Central memory CD4-positive, alpha-beta T cell (primary cell): ENCODE results near the gene ZNF691.
A peak's percentile ranks its signal among the peaks of the same experiment; 100 is the strongest.
"Not testable (repeated sequence)": the region's sequence is repeated elsewhere in the genome, so short reads cannot be mapped to it uniquely, and the experiment has no call there.

Source experiments
- DNase-seq: peaks from one replicate; pipeline ENCODE4 v3.0.0; 2022
- total RNA-seq, 3 experiments: gene quantifications; one replicate each; lab custom pipeline; 2026; lab: John Stamatoyannopoulos, UW

ZNF691 gene
- 5.4 to 10.4 (median 6.9) reads per million in 3 experiments for total RNA-seq

GRCh38 chr1:42846257-42847110 is at the start of gene ZNF691:
TSS of gene ZNF691 (plus strand) at chr1:42846613. CDS start at chr1:42849659, 3,046 bp downstream.
- DNase-seq: peak; percentile 90

- DNase-seq: no peak
Measured at GRCh38 chr1:42797414-42797813, 49.0 kb upstream of the ZNF691 start.

DNA sequence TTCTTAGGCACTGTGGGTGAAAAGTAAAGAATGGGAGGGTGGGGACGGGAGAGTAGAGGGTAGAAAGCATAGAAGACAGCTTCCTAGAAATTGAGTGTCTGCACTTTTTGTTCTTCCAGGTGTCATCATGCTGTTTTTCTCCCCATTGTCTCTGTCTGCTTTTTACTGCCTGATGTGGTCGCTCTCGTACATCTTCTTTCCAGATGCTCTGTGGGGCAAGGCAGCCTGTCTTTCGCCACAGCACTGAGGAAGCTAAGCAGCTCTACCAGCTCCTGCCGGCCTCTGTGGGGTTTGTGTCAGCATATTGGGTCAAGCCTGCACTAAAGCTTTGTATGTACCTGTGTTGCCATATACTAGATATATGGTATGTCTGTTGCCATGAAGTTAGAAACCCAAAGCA is 48.4 kb upstream of the ZNF691 start:
- DNase-seq: no peak

- DNase-seq: no peak
Measured at GRCh38 chr1:42801832-42802473, 44.5 kb upstream of the ZNF691 start.

- no peak for DNase-seq
Measured at GRCh38 chr1:42806171-42806570, 40.2 kb upstream of the ZNF691 start.

GRCh38 chr1:42806593-42806992 is 39.8 kb upstream of the ZNF691 start:
- DNase-seq: no peak

- no peak for DNase-seq
Measured at GRCh38 chr1:42807056-42807668, 39.3 kb upstream of the ZNF691 start.

DNA sequence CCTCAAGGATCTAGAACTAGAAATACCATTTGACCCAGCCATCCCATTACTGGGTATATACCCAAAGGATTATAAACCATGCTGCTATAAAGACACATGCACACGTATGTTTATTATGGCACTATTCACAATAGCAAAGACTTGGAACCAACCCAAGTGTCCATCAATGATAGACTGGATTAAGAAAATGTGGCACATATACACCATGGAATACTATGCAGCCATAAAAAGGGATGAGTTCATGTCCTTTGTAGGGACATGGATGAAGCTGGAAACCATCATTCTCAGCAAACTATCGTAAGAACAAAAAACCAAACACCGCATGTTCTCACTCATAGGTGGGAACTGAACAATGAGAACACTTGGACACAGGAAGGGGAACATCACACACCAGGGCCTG is 31.6 kb upstream of the ZNF691 start:
- DNase-seq: not testable (repeated sequence)

- peak; percentile 1 for DNase-seq
Measured at GRCh38 chr1:42815941-42816584, 30.4 kb upstream of the ZNF691 start.

DNA sequence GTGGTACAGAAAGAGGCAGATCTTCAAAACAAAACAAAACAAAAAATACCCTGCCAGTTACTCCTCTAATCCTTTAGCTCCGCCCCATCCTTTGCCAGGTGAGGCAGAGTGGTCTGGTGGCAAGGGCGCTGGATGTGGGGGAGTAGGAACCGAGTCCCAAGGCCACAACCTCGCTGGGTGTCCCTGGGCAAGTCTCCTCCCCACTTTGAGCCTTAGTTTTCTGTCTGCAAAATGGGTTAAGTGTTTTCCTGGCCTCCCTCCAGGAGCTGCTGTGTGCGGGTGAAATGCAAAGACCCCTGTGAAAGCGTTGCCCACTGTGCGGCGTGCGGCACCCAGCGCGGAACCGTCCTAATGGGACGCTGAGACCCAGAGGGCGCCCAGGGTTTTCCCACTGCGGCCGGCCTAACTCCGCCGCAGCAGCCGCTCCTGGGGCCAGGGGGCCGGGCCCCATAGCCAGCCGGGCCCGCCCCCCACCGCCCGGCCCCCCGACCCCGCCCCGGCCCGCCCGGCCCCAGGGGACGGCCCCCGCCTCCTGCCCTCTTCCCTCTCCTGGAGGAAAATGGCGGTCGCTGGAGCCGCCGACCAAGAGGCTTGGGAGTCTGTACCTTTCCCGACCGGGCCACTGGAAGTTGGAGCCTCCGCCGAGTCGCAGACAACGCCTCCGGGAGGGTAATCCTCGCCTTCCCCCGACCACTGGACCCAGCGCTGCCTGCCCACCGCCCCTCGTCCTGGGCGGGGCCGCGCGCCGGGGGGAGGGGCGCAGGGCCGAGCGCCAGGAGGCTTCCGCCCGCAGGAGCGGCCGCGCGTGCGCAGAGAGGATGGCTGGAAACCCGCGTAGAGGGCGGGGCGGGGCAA is 29.6 kb upstream of the ZNF691 start, which contains the start of the genes ERMAP and SVBP:
Gene ERMAP (plus strand): TSS at position 538 of the 855 bp plus-strand sequence. CDS start 13,327 bp downstream, outside the sequence.
Gene SVBP (minus strand): TSS at position 813 of the 855 bp plus-strand sequence. CDS start 853 bp downstream, outside the sequence.
- peak; percentile 91 for DNase-seq

DNA sequence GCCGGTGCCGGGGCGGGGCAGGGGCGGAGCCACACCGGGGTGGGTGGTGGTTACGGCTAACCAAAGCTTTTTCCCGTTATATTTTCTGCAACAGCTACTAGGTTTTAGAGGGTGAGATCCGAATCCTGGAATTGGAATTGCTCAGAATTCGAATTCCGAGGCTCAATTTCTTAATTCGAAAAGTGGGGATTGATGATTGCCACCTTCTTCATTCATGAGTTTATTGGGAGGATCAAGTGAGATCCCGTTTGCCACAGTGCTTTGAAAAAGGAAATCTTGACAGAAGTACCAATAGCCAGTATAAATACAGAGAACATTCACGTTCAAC is 29.0 kb upstream of the ZNF691 start:
- no peak for DNase-seq

DNA sequence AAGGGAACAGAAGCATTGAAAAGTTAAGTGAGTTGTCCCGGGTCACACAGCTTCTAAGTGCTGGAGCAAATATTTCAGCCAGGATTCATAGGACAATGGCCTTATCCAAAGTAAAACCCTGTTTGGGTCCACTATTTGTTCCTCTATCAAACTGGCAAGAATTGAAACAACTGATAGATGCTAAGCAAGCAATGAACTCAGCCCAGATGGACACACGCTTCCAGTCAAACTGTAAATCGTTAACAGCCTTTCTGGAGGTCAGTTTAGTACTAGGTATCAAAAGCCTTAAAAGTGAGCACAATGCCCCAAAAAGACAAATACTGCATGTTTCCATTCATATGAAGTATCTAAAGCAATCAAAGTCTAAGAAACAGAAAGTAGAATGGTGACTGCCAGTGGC is 28.4 kb upstream of the ZNF691 start:
- no peak for DNase-seq

DNA sequence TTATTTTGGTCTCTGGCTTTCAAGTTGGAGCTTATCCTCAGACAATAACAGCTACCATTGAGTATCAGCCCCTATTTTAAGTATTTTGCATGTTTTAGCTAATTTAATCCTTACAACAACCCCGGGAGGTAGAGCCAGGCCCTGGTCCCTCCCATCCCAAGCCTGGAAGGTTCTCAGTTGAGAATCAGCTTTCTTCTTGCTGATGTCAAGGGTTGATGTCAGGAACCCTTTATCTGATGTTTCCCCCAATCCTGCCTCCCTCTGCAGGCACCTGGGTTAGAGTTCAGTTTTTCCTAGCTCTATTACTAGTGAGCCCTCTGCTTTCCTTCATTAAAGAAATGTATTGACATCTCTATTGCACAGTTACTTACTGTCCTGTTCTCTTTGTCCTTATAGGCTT is 25.6 kb upstream of the ZNF691 start:
- DNase-seq: no peak

GRCh38 chr1:42821690-42822089 is 24.7 kb upstream of the ZNF691 start:
- DNase-seq: no peak

- no peak for DNase-seq
Measured at GRCh38 chr1:42822800-42823392, 23.5 kb upstream of the ZNF691 start.

DNA sequence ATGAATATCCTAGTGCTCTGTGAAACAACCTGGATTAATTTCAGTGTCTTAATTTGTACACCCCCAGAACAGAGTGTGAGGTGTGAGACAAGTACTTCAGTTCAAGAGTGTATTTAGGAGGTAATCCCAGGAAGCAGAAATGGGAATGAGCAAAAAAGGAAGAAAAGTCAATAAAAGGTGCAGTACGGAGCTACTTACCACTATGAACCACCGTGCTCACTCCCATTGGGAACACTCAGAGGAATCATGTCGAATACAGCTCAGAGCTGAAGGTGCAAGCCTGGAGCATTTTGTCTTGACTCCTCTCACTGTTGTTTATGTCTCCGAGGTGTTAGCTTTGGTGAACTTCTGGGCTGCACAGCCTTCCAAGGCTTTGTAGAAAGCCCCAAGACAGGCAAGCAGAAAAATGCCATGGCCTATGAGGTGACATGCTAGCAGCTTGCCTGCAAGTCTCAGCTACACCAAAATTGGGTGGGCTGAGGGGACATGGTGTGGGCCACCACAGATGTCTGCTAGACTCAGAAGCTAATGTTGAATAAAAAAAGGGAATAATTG is 21.9 kb upstream of the ZNF691 start:
- DNase-seq: no peak

- DNase-seq: no peak
Measured at GRCh38 chr1:42825036-42825851, 21.2 kb upstream of the ZNF691 start.

DNA sequence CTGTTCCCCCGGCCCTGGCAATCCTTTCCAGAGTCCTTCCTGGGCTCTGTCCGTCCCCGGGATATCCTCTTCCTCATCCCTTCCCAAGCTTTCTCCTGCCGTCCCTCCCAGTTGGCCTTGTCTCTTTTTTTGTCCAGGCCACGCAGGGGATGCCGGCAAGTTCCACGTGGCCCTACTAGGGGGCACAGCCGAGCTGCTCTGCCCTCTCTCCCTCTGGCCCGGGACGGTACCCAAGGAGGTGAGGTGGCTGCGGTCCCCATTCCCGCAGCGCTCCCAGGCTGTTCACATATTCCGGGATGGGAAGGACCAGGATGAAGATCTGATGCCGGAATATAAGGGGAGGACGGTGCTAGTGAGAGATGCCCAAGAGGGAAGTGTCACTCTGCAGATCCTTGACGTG is 15.8 kb upstream of the ZNF691 start:
- DNase-seq: no peak

DNA sequence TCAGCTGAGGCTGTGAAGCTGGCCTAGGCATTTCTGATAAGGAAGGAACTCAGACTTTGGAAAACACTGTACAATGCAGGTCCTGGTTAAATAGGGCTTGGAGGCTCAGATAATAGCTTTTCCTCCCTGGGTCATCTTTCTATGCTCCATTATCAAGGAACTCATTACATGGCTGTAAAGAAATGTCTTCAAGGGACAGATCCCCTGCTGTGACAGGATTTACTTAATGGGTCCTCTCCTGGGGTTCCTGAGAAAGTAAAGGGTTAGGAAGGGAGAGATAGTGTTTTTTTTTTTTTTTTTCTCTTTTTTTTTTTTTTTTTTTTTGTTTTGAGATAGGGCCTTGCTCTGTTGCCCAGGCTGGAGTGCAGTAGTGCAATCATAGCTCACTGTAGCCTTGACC is 15.1 kb upstream of the ZNF691 start:
- DNase-seq: no peak

DNA sequence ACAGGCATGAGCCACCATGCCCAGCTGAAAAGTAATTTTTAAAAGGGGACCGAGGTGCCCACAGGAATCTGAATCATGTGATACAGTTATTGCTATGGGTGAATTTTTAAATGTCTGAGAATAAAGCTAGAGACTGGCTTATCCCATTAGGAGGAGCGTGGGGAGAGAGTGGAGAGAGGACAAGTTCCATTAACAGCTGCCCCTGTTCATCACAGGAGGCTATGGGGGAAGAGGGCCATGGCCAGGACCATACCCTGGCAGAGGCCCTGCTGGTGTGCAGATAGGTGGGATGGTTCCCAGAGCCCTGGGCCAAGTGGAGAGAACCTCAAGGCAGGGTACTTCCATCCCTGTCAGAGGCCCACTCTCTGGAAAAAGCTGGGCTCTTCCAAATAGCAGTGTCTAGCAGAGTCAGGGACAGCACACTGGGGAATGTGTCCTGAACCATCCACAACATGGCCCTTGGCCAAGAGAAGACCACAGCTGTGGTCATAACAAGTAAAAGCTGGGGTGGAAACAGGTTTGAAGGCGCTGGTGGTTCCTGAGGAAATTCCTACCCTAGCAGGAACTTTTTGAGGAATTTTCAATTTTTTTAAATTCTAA is 13.7 kb upstream of the ZNF691 start:
- DNase-seq: no peak
